CD4-positive, alpha-beta memory T cell (primary cell): ENCODE results near the gene TMPRSS11F. TPM values are rescaled to one million over a fixed set of nuclear protein-coding genes. Genes with fewer than 3 reads are reported as not detected.

Experiments used
- CTCF ChIA-PET: fragments of 350-600 bp; sonication (Branson Sonifier 250); formaldehyde crosslinking; loops from one replicate; lab custom pipeline; 2021; ENCODE audit warnings: inconsistent platforms; ENCODE audit not compliant: partially characterized antibody; lab: Charles Lee
- POLR2A ChIA-PET: fragments of 350-600 bp; sonication (Branson Sonifier 250); formaldehyde crosslinking; loops from one replicate; lab custom pipeline; 2021; ENCODE audit not compliant: partially characterized antibody; lab: Charles Lee
- DNase-seq, 5 donors: peaks; one replicate each; pipeline versions ENCODE4 v3.0.0 to v3.0.0-alpha.2; 2020 to 2022; ENCODE audit warnings: mixed read lengths in 1 of 5
- H3K27ac ChIP-seq: one replicate; pipeline ENCODE4 v1.7.0; 2013; ENCODE audit warnings: low read depth, low read length
- H3K27me3 ChIP-seq: 2 replicates; pipeline ENCODE4 v1.7.0; 2013; ENCODE audit warnings: mild to moderate bottlenecking, low read length, moderate library complexity; ENCODE audit not compliant: insufficient read depth
- H3K36me3 ChIP-seq: 2 replicates; pipeline ENCODE4 v1.7.0; 2013; ENCODE audit warnings: mild to moderate bottlenecking, low read length, moderate library complexity; ENCODE audit not compliant: insufficient read depth
- H3K4me1 ChIP-seq: 2 replicates; pipeline ENCODE4 v1.7.0; 2013; ENCODE audit warnings: mild to moderate bottlenecking, low read length, moderate library complexity; ENCODE audit not compliant: insufficient read depth
- H3K4me3 ChIP-seq, 2 donors: one replicate each; pipeline ENCODE4 v1.7.0; 2013; ENCODE audit warnings: low read length in 2 of 2, mild to moderate bottlenecking in 1 of 2
- H3K9me3 ChIP-seq, 2 donors: one replicate each; pipeline ENCODE4 v1.7.0; 2013; ENCODE audit warnings: low read length in 2 of 2, control low read depth in 1 of 2; ENCODE audit not compliant: control insufficient read depth in 1 of 2
- H3K27ac Mint-ChIP-seq, 7 donors: one replicate each; pipeline ENCODE4 v1.8.0; 2020 to 2021; ENCODE audit warnings: mixed read lengths in 7 of 7, mild to moderate bottlenecking in 6 of 7, inconsistent platforms in 3 of 7, moderate library complexity in 3 of 7
- H3K27me3 Mint-ChIP-seq, 2 donors: one replicate each; pipeline ENCODE4 v1.8.0; 2020 to 2021; ENCODE audit warnings: mixed read lengths in 2 of 2
- H3K36me3 Mint-ChIP-seq, 2 donors: one replicate each; pipeline ENCODE4 v1.8.0; 2020 to 2021; ENCODE audit warnings: mixed read lengths in 2 of 2, inconsistent platforms in 1 of 2, mild to moderate bottlenecking in 1 of 2
- H3K4me1 Mint-ChIP-seq, 4 donors: one replicate each; pipeline ENCODE4 v1.8.0; 2020 to 2021; ENCODE audit warnings: mixed read lengths in 4 of 4, mild to moderate bottlenecking in 1 of 4
- H3K4me3 Mint-ChIP-seq, 8 donors: one replicate each; pipeline ENCODE4 v1.8.0; 2020 to 2021; ENCODE audit warnings: mixed read lengths in 8 of 8, mild to moderate bottlenecking in 7 of 8, moderate library complexity in 6 of 8, inconsistent platforms in 3 of 8
- H3K9me3 Mint-ChIP-seq, 8 donors: one replicate each; pipeline ENCODE4 v1.8.0; 2020 to 2021; ENCODE audit warnings: mixed read lengths in 8 of 8, mild to moderate bottlenecking in 5 of 8, inconsistent platforms in 3 of 8, moderate library complexity in 1 of 8
- intact Hi-C: fragments of 100-400 bp; cut with micrococcal nuclease; formaldehyde crosslinking; loops from one replicate; pipeline ENCODE4 v1.15.1; 2023
- polyA plus RNA-seq, 2 donors: library from polyadenylated mRNA; unstranded; fragments of 300-500 nt; fragmentation: Illumina TruSeq; gene quantifications; one replicate each; pipeline ENCODE4 v1.2.3, GENCODE V29; 2021
- total RNA-seq, 2 experiments: library from RNA; stranded (reverse); gene quantifications; one replicate each; pipeline ENCODE4 v1.2.3, GENCODE V29; 2021

The TMPRSS11F gene
- total and polyA plus RNA-seq, 4 experiments from 2014 or later: not detected

DNA sequence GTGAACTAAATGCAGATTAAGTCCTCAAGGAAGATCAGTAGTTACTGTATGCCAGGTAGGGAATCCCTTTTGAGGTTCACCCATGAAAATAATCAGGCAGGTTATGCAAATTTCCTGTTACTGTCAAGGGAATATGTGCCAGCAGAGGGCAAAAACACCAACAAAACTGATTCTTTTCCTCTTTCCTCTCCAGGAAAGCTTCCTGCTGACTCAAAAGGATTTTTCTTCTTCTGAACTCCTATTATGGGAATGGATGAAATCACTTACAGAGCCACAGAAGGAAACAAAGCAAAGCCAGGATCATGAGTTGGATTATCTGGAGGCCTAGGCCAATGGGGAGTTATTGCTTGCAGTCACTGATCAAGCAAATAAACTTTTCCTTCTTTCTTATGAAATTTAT is 49.7 kb downstream of the TMPRSS11F start:
- peaks cover 0 to 5% (median 0%) of the 10 kb centered on the region in 8 donors for H3K9me3 Mint-ChIP-seq
- DNase-seq: no peak
- no peaks in the 10 kb centered on the region for H3K36me3 Mint-ChIP-seq
- no peaks in the 10 kb centered on the region for H3K4me1 Mint-ChIP-seq
- no peaks in the 10 kb centered on the region for H3K27me3 ChIP-seq
- H3K36me3 ChIP-seq: no peaks in the 10 kb centered on the region
- H3K27me3 Mint-ChIP-seq: no peaks in the 10 kb centered on the region
- no peak overlapping the region for H3K27ac ChIP-seq
- H3K4me3 Mint-ChIP-seq: no peak overlapping the region
- H3K4me3 ChIP-seq: no peak overlapping the region
- ChIA-PET CTCF (no interaction called here), POLR2A (no interaction called here)
- intact Hi-C loops: no loop called here
- H3K4me1 ChIP-seq: no peaks in the 10 kb centered on the region
- no peak overlapping the region for H3K27ac Mint-ChIP-seq
- no peaks in the 10 kb centered on the region for H3K9me3 ChIP-seq

DNA sequence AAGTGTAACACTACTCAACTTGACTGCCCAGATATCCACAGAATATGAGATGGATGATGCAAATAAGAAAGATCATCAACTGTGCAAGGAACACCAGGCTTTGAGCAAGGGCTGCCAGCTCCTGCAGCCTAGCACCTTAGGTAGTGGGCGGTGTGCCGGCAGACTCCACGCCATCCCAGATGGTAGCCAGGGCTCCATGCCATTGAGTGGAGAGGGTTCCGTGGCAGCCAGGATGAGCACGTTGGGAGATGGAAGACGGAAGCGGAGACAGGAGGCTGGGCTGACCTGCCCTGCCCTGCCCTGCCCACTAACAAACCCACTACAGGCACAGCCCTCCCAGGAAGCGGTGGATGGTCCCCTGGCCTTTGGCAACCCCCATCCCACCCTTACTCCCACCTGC is 51.9 kb downstream of the TMPRSS11F start:
- Mint-ChIP-seq H3K9me3 (peaks cover 0 to 3% (median 0%) of the 10 kb centered on the region in 8 donors), H3K27ac (no peak overlapping the region), H3K27me3 (no peaks in the 10 kb centered on the region), H3K4me1 (no peaks in the 10 kb centered on the region), H3K4me3 (no peak overlapping the region), H3K36me3 (no peaks in the 10 kb centered on the region)
- H3K4me1 ChIP-seq: no peaks in the 10 kb centered on the region
- no peak overlapping the region for H3K4me3 ChIP-seq
- intact Hi-C loops: no loop called here
- POLR2A ChIA-PET: no interaction called here
- no peak overlapping the region for H3K27ac ChIP-seq
- no peaks in the 10 kb centered on the region for H3K27me3 ChIP-seq
- H3K9me3 ChIP-seq: no peaks in the 10 kb centered on the region
- no peak for DNase-seq
- no peaks in the 10 kb centered on the region for H3K36me3 ChIP-seq
- CTCF ChIA-PET: no interaction called here

DNA sequence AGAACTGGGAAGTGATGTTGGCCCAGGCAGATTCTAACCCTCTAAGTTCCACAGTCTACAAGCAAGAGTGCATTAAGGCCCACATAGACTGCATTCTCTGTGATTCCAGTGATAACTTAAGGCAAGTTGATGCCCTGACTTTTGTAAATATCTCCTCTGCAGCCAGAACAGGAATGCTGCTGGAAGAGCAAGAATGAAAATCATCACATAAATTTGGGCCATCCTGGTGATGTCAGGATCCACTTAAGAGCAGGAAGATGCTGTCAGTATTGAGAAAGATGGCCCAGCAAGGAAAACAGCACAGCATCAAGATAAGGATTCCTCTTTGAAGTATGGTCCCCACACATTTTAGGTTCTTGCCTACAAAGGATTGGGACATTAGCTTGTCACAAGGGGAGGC is 52.4 kb downstream of the TMPRSS11F start:
- no peaks in the 10 kb centered on the region for H3K36me3 Mint-ChIP-seq
- Histone ChIP-seq H3K27me3 (no peaks in the 10 kb centered on the region), H3K9me3 (no peaks in the 10 kb centered on the region), H3K36me3 (no peaks in the 10 kb centered on the region), H3K27ac (no peak overlapping the region), H3K4me3 (no peak overlapping the region), H3K4me1 (no peaks in the 10 kb centered on the region)
- ChIA-PET CTCF (no interaction called here), POLR2A (no interaction called here)
- no peak overlapping the region for H3K4me3 Mint-ChIP-seq
- peaks cover 0 to 3% (median 0%) of the 10 kb centered on the region in 8 donors for H3K9me3 Mint-ChIP-seq
- no peak overlapping the region for H3K27ac Mint-ChIP-seq
- no peaks in the 10 kb centered on the region for H3K4me1 Mint-ChIP-seq
- intact Hi-C loops: no loop called here
- no peaks in the 10 kb centered on the region for H3K27me3 Mint-ChIP-seq
- no peak for DNase-seq

DNA sequence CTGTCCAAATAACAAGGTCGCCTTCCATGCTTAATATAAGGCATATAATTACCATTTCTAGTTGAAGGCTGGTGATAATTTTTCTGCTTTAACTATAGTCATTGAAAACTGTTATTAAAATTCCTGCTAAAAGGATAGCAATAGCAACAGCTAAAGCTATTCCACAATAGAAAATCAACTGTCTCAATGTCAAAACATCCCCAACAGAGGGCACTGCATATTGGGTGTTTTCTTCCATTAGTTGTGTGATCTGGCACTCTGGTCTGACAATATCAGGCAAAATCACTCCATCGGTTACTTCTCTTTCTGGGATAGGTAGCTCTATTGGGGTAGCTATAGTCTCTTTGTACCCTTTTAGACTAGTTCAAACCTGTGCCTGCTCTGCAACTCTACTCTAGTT is 53.5 kb downstream of the TMPRSS11F start:
- H3K9me3 ChIP-seq: no peaks in the 10 kb centered on the region
- H3K4me3 ChIP-seq: no peak overlapping the region
- no peaks in the 10 kb centered on the region for H3K4me1 ChIP-seq
- H3K36me3 ChIP-seq: no peaks in the 10 kb centered on the region
- Mint-ChIP-seq H3K4me1 (no peaks in the 10 kb centered on the region), H3K27me3 (no peaks in the 10 kb centered on the region), H3K36me3 (no peaks in the 10 kb centered on the region), H3K4me3 (no peak overlapping the region), H3K27ac (no peak overlapping the region), H3K9me3 (no peaks in the 10 kb centered on the region)
- no peak overlapping the region for H3K27ac ChIP-seq
- ChIA-PET POLR2A (no interaction called here), CTCF (interaction anchor here (1.0 kb wide), 1 partner anchor 205 kb away, joined by 3 read pairs; no protein-coding TSS in a partner anchor)
- intact Hi-C loops: no loop called here
- no peak for DNase-seq
- H3K27me3 ChIP-seq: no peaks in the 10 kb centered on the region

DNA sequence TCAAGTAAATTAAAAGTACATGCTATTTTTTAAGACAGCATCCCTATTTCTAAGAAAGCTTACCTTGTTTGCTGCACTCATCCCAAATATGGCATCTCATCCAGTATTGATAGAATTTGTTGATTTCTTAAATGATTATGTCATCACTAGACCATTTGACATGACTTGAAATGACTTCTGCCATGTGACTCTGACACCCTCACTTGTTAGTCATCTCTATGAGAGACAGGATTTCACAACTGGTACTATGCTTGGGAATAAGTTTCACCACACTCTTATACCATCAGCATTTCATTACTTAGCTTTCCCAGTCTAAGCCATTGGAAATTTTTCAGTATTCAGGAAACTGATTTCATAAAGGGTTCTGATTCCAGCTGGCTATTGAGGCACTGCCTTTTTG is 55.3 kb downstream of the TMPRSS11F start:
- Histone ChIP-seq H3K9me3 (no peaks in the 10 kb centered on the region), H3K27ac (no peak overlapping the region), H3K4me1 (no peaks in the 10 kb centered on the region), H3K36me3 (no peaks in the 10 kb centered on the region), H3K27me3 (no peaks in the 10 kb centered on the region), H3K4me3 (no peak overlapping the region)
- Mint-ChIP-seq H3K9me3 (no peaks in the 10 kb centered on the region), H3K4me1 (no peaks in the 10 kb centered on the region), H3K27ac (no peak overlapping the region), H3K36me3 (no peaks in the 10 kb centered on the region), H3K27me3 (no peaks in the 10 kb centered on the region), H3K4me3 (no peak overlapping the region)
- intact Hi-C loops: no loop called here
- CTCF ChIA-PET: no interaction called here
- no peak for DNase-seq
- POLR2A ChIA-PET: no interaction called here

DNA sequence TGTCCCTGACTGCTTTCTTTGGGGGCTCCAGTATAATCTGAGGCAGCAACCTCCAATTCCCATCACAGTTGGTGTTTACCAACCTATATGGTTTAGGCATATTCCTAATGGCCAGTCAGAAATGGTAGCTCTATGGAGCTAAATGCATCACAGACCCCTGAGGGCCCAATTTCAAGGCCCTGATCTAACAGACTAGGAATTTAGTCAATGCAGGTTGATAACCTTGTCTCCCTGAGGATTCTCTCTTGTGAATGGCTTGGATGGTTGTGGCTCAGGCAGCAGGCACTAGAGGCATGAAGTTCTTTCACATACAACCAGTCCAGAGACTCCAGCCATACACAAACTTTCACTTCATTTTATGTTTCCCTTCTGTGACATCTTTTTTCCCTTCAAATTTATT is 59.4 kb downstream of the TMPRSS11F start:
- CTCF ChIA-PET: no interaction called here
- DNase-seq: no peak
- H3K36me3 Mint-ChIP-seq: no peaks in the 10 kb centered on the region
- Histone ChIP-seq H3K4me1 (no peaks in the 10 kb centered on the region), H3K27ac (no peak overlapping the region), H3K9me3 (no peaks in the 10 kb centered on the region), H3K4me3 (no peak overlapping the region), H3K27me3 (no peaks in the 10 kb centered on the region), H3K36me3 (no peaks in the 10 kb centered on the region)
- peaks cover 0 to 4% (median 0%) of the 10 kb centered on the region in 8 donors for H3K9me3 Mint-ChIP-seq
- no peak overlapping the region for H3K4me3 Mint-ChIP-seq
- no peaks in the 10 kb centered on the region for H3K4me1 Mint-ChIP-seq
- no peaks in the 10 kb centered on the region for H3K27me3 Mint-ChIP-seq
- intact Hi-C loops: no loop called here
- POLR2A ChIA-PET: no interaction called here
- H3K27ac Mint-ChIP-seq: no peak overlapping the region

DNA sequence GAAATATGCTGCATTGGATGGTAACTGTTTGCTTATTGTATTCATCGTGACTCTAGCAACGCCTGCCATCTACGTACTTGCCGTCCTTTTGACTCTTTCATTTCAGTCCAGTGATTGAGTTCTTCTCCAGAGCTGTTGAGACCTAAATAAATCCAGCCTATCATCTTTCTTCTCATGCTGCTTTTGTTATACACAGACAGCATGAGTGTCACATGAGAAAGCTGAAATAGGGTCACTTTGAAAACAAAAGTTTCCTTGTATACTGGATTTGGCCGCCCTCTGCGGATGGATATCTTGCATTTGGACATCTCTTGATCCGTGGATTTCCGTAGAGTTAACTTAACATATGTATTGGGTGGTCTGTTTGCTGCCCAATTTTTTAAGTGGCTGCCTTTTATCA is 67.2 kb downstream of the TMPRSS11F start:
- Mint-ChIP-seq H3K27ac (no peak overlapping the region), H3K27me3 (no peaks in the 10 kb centered on the region), H3K4me3 (no peak overlapping the region), H3K36me3 (no peaks in the 10 kb centered on the region), H3K4me1 (no peaks in the 10 kb centered on the region), H3K9me3 (peaks cover 0 to 8% (median 0%) of the 10 kb centered on the region in 8 donors)
- Histone ChIP-seq H3K27ac (no peak overlapping the region), H3K27me3 (no peaks in the 10 kb centered on the region), H3K9me3 (no peaks in the 10 kb centered on the region), H3K4me1 (no peaks in the 10 kb centered on the region), H3K4me3 (no peak overlapping the region), H3K36me3 (no peaks in the 10 kb centered on the region)
- POLR2A ChIA-PET: no interaction called here
- intact Hi-C loops: no loop called here
- no peak for DNase-seq
- CTCF ChIA-PET: no interaction called here

DNA sequence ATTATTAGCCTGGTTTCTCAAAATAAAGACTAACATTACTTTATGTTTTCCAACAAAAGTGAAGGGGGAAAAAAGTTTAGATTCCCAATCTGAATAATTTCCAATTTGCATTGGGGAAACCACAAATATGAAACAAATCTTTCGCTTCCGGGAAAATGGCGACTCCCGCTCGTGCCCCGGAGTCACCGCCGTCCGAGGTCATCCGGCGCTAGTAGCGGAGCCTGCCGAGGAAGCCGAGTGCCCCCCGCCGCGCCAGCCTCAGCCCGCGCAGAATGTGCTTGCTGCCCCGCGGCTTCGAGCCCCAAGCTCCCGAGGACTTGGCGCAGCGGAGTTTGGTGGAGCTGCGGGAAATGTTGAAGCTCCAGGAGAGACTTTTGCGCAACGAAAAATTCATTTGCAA is 91.4 kb downstream of the TMPRSS11F start:
- no peak overlapping the region for H3K27ac Mint-ChIP-seq
- intact Hi-C loops: no loop called here
- no peak overlapping the region for H3K4me3 Mint-ChIP-seq
- CTCF ChIA-PET: no interaction called here
- Histone ChIP-seq H3K9me3 (no peaks in the 10 kb centered on the region), H3K36me3 (no peaks in the 10 kb centered on the region), H3K4me1 (no peaks in the 10 kb centered on the region), H3K27ac (no peak overlapping the region), H3K27me3 (no peaks in the 10 kb centered on the region), H3K4me3 (no peak overlapping the region)
- no peak for DNase-seq
- no peaks in the 10 kb centered on the region for H3K27me3 Mint-ChIP-seq
- peaks cover 0 to 3% (median 0%) of the 10 kb centered on the region in 8 donors for H3K9me3 Mint-ChIP-seq
- no peaks in the 10 kb centered on the region for H3K36me3 Mint-ChIP-seq
- POLR2A ChIA-PET: no interaction called here
- H3K4me1 Mint-ChIP-seq: no peaks in the 10 kb centered on the region
